Bronchial epithelial cell (primary cell): Measurements from ENCODE around the gene HVCN1. TPM values are rescaled to one million over a fixed set of nuclear protein-coding genes. Genes with fewer than 3 reads are reported as not detected.

Source experiments
- DNase-seq: peaks from one replicate; pipeline ENCODE4 v3.0.0-alpha.2; 2010; ENCODE audit warnings: low read depth
- FAIRE-seq: peaks from 2 replicates; lab custom pipeline; 2011; peaks lifted over from hg19 to GRCh38; lab: Jason Lieb, UNC
- H3K27me3 ChIP-seq: 2 replicates; pipeline ENCODE4 v1.5.1; 2011; ENCODE audit warnings: low read length; ENCODE audit not compliant: control insufficient read depth, insufficient read depth
- H3K36me3 ChIP-seq: 2 replicates; pipeline ENCODE4 v1.5.1; 2011; ENCODE audit warnings: low read length; ENCODE audit not compliant: control insufficient read depth, insufficient read depth
- H3K4me3 ChIP-seq: 2 replicates; pipeline ENCODE4 v1.5.1; 2011; ENCODE audit warnings: mild to moderate bottlenecking, low read depth, low read length, control low read depth
- total RNA-seq: library from RNA; depleted of rRNA; stranded (reverse); fragments of >200 nt; gene quantifications from 2 replicates; pipeline ENCODE4 v1.2.1, GENCODE V29; 2014
- TF ChIP-seq, protein P1 (sequence below): IDR thresholded peaks from 2 replicates; pipeline ENCODE4 v1.5.1; 2011; ENCODE audit warnings: mild to moderate bottlenecking, moderate library complexity, low read length, control low read depth, inconsistent platforms; ENCODE audit not compliant: insufficient read depth, severe bottlenecking

Gene HVCN1
- total RNA-seq, 1 donor from 2014 or later, result 0.53 TPM

DNA sequence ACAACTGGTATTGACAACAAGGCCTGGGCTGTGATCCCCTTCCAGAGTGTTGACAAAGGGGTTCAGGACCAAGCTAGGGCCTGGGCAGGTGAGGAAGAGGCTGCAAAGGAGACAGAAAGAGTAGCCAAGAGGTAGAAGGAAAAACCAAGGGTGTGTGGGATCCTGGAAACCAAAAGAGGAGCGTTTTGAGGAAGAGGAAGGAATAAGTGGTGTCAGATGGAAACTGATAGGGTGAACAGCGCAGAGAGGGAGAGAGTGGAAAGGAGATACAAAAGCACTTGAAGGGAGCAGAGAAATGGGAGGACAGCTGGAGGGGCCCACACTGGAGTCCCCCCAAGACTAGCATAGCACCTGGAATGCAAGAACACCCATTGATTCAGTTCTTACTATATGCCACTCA, 8.3 kb upstream of the HVCN1 start:
- no peak for FAIRE-seq
- Histone ChIP-seq H3K36me3 (no peaks in the 10 kb centered on the region), H3K27me3 (no peaks in the 10 kb centered on the region), H3K4me3 (no peak overlapping the region)
- TF ChIP-seq, protein P1, sequence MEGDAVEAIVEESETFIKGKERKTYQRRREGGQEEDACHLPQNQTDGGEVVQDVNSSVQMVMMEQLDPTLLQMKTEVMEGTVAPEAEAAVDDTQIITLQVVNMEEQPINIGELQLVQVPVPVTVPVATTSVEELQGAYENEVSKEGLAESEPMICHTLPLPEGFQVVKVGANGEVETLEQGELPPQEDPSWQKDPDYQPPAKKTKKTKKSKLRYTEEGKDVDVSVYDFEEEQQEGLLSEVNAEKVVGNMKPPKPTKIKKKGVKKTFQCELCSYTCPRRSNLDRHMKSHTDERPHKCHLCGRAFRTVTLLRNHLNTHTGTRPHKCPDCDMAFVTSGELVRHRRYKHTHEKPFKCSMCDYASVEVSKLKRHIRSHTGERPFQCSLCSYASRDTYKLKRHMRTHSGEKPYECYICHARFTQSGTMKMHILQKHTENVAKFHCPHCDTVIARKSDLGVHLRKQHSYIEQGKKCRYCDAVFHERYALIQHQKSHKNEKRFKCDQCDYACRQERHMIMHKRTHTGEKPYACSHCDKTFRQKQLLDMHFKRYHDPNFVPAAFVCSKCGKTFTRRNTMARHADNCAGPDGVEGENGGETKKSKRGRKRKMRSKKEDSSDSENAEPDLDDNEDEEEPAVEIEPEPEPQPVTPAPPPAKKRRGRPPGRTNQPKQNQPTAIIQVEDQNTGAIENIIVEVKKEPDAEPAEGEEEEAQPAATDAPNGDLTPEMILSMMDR, result no peak
- DNase-seq, result no peak

DNA sequence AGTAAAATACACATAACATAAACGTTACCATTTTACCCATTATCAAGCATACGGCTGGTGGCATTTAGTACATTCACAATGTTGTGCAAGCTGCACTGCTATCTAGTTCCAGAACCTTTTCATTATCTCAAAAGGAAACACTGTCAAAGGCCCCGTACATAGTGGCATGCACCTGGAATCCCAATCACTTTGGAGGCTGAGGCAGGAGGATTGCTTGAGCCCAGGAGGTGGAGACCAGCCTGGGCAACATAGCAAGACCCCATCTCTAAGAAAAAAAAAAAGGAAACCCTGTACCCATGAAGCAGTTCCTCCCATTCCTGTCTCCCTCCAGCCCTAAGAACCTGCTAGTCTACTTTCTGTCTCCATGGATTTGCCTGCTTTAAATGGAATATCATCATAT, 7.4 kb upstream of the HVCN1 start:
- TF ChIP-seq, protein P1, result no peak
- Histone ChIP-seq H3K27me3 (no peaks in the 10 kb centered on the region), H3K36me3 (no peaks in the 10 kb centered on the region), H3K4me3 (no peak overlapping the region)
- DNase-seq, result no peak
- FAIRE-seq, result no peak

DNA sequence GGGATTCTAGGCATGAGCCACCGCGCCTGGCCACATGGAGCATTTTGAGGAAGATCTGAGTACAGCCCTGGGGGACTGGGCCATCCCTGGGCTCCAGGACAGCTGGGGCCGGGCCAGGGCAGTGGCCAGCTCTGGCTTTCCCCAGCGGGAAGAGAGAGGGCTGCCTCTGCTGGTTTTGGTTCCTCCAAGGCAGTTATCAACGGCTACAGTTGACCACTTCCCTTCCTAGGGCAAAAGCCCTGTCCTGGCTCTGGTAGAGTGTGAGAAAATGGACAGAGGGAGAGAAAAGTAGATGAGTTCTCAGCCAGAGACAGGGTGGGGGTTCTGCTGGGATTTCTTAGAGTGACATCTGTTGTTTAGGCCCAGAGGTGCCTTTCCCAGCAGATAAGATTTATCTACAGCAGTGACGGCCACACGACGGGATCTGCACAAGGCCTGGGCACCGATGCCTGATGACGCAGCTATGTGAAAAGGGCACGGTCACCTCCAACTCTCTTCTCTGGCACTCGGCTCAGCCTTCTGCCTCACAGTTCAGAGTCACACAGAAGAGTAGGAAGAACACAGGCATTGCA, 5.5 kb upstream of the HVCN1 start:
- DNase-seq, result no peak
- FAIRE-seq, result no peak
- TF ChIP-seq, protein P1, result no peak
- H3K27me3 ChIP-seq, result no peaks in the 10 kb centered on the region
- H3K36me3 ChIP-seq, result no peaks in the 10 kb centered on the region
- no peak overlapping the region for H3K4me3 ChIP-seq

DNA sequence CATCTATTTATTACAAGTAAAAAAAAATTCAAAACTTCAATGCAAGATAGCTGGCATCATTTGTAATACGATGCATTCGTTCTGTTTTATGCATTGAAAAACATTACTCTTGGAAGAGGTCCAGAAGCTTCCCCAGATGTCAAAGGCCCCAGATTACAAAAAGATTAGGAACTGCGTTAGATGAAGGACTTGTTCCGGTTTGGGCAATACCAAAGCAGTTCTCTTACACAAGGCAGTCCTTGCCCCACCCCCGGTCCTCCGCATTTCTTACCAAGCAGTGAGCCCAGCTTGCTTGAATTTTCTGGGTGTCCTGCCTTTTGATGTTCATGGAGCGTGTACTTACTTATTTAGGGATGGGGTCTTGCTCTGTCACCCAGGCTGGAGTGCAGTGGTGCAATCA, 4.8 kb upstream of the HVCN1 start:
- DNase-seq (no peak), FAIRE-seq (no peak)
- H3K27me3 ChIP-seq, result no peaks in the 10 kb centered on the region
- no peak overlapping the region for H3K4me3 ChIP-seq
- no peaks in the 10 kb centered on the region for H3K36me3 ChIP-seq
- TF ChIP-seq, protein P1, result no peak

DNA sequence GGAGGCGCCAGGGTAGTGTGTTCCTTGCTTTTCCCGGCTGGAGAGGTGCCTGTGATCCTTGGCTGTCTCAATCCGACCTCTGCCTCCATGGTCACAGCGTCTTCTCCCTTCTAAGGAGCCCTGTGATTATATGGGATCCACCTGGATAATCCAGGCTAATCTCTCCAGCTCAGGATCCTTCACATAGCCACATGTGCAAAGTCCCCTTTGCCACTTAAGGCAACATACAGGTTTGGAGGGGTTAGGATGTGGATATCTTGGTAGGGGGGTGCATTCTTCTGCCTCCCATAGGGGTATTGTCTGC, 1.2 kb upstream of the HVCN1 start:
- FAIRE-seq (no peak), DNase-seq (no peak)
- H3K27me3 ChIP-seq, result peaks cover 2% of the 10 kb centered on the region
- H3K36me3 ChIP-seq, result no peaks in the 10 kb centered on the region
- TF ChIP-seq, protein P1, result no peak
- no peak overlapping the region for H3K4me3 ChIP-seq
